BLaER1 treated with 17β-estradiol and CSF1 and Interleukin-3, amounts not matched to agents 10 nM and 100 nM (cell line): ENCODE results near the gene AGBL5.

ENCODE experiments used
- H3K27ac ChIP-seq, 11 experiments: shearing (Covaris generic); formaldehyde crosslinking; 2 replicates each; pipeline ENCODE4 v1.8.1; 2022
- H3K27me3 ChIP-seq, 11 experiments: shearing (Covaris generic); formaldehyde crosslinking; 2 replicates each; pipeline ENCODE4 v1.8.1; 2022
- H3K36me3 ChIP-seq, 11 experiments: shearing (Covaris generic); formaldehyde crosslinking; 2 replicates each; pipeline ENCODE4 v1.8.1; 2022
- H3K4me1 ChIP-seq, 10 experiments: shearing (Covaris generic); formaldehyde crosslinking; 2 replicates each; pipeline ENCODE4 v1.8.1; 2022
- H3K4me2 ChIP-seq, 11 experiments: shearing (Covaris generic); formaldehyde crosslinking; 2 replicates each; pipeline ENCODE4 v1.8.1; 2022
- H3K4me3 ChIP-seq, 10 experiments: shearing (Covaris generic); formaldehyde crosslinking; 2 replicates each; pipeline ENCODE4 v1.8.1; 2022
- H3K9ac ChIP-seq, 11 experiments: shearing (Covaris generic); formaldehyde crosslinking; 2 replicates each; pipeline ENCODE4 v1.8.1; 2022
- H3K9me3 ChIP-seq, 11 experiments: shearing (Covaris generic); formaldehyde crosslinking; replicated peaks in 1 of 11; 2 replicates each; pipeline ENCODE4 v1.8.1; 2022
- H4K20me1 ChIP-seq, 11 experiments: shearing (Covaris generic); formaldehyde crosslinking; 2 replicates each; pipeline ENCODE4 v1.8.1; 2022
- Cebpa-rat ChIP-seq, 11 experiments: shearing (Covaris generic); IDR thresholded peaks; 2 replicates each; pipeline ENCODE4 v1.8.1; 2022

The AGBL5 gene

DNA sequence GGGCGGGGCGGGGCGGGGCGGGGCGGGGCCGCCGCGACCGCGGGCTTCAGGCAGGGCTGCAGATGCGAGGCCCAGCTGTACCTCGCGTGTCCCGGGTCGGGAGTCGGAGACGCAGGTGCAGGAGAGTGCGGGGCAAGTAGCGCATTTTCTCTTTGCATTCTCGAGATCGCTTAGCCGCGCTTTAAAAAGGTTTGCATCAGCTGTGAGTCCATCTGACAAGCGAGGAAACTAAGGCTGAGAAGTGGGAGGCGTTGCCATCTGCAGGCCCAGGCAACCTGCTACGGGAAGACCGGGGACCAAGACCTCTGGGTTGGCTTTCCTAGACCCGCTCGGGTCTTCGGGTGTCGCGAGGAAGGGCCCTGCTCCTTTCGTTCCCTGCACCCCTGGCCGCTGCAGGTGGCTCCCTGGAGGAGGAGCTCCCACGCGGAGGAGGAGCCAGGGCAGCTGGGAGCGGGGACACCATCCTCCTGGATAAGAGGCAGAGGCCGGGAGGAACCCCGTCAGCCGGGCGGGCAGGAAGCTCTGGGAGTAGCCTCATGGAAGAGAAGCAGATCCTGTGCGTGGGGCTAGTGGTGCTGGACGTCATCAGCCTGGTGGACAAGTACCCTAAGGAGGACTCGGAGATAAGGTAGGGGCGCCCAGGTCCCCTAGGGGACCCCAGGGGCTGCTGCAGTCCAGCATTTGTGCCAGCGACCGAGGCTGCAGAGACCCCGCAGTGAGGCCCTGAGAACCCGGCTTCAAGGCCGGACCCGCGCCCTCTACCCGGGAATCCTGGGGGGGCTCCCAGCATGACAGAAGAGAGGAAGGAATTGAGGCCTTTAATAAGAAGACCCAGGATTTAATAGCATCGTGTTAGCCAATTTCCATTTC lies 35.5 kb downstream of the AGBL5 start, which contains the start of gene KHK:
Gene KHK, plus strand, starts transcription at position 49 of the 870 bp plus-strand sequence. Its CDS starts 488 bp downstream, at position 537.
- TF ChIP-seq Cebpa-rat (IDR thresholded peaks at IDR 0.05) = no peak
- Histone ChIP-seq H4K20me1 (peaks cover 0 to 51% (median 27%) of the 10 kb centered on the region in 11 experiments; a peak in 13 of 22 replicates), H3K4me1 (peaks cover 47 to 87% (median 76%) of the 10 kb centered on the region in 10 experiments), H3K9me3 (no peaks in the 10 kb centered on the region), H3K27me3 (no peaks in the 10 kb centered on the region), H3K9ac (peak within 1 kb of the TSS; percentile 71 to 89 (median 81)), H3K36me3 (peaks cover 22 to 35% (median 29%) of the 10 kb centered on the region in 11 experiments), H3K4me3 (peak within 1 kb of the TSS; percentile 60 to 73 (median 64)), H3K27ac (peak within 1 kb of the TSS; percentile 67 to 82 (median 76)), H3K4me2 (peak within 1 kb of the TSS; percentile 88 to 100 (median 99))

GRCh38 chr2:27087823-27088410 lies 36.4 kb downstream of the AGBL5 start:
- Histone ChIP-seq H3K36me3 (peaks cover 12 to 26% (median 19%) of the 10 kb centered on the region in 11 experiments), H3K27me3 (no peaks in the 10 kb centered on the region), H3K9ac (no peak overlapping the region), H3K4me2 (peak overlapping the region in 8 of 11 experiments; percentile 88 to 99 (median 95); a peak in 13 of 22 replicates), H4K20me1 (peaks cover 0 to 41% (median 23%) of the 10 kb centered on the region in 11 experiments; a peak in 13 of 22 replicates), H3K9me3 (no peaks in the 10 kb centered on the region), H3K4me1 (peaks cover 37 to 81% (median 67%) of the 10 kb centered on the region in 10 experiments), H3K27ac (no peak overlapping the region), H3K4me3 (no peak overlapping the region)
- no peak for TF ChIP-seq Cebpa-rat (IDR thresholded peaks at IDR 0.05)

DNA sequence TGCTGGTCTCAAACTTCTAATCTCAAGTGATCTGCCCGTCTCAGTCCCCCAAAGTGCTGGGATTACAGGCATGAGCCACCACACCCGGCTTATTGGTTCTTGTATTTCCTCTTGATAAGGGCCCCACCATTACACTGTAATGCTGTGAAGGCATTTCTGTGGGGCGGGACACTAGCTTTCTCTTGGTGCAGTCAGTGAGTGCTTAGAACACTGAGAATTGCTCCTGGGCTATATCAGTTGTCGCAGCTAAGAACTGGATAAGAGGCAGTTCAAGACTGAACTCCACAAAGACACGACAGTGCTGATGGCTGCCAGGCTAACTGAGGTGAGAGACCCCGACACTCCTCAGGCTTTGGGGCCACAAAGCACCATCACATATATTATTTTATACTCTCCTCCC lies 37.2 kb downstream of the AGBL5 start:
- Histone ChIP-seq H3K4me1 (peaks cover 30 to 76% (median 60%) of the 10 kb centered on the region in 10 experiments), H3K4me2 (peak overlapping the region in 5 of 11 experiments; percentile 11 to 99 (median 88); a peak in 4 of 22 replicates), H3K9ac (no peak overlapping the region), H4K20me1 (peaks cover 0 to 34% (median 16%) of the 10 kb centered on the region in 11 experiments; a peak in 12 of 22 replicates), H3K4me3 (no peak overlapping the region), H3K27ac (no peak overlapping the region), H3K36me3 (peaks cover 5 to 19% (median 12%) of the 10 kb centered on the region in 11 experiments; a peak in 17 of 22 replicates), H3K9me3 (no peaks in the 10 kb centered on the region), H3K27me3 (no peaks in the 10 kb centered on the region)
- no peak for TF ChIP-seq Cebpa-rat (IDR thresholded peaks at IDR 0.05)

- no peak for TF ChIP-seq Cebpa-rat (IDR thresholded peaks at IDR 0.05)
- Histone ChIP-seq H3K9ac (no peak overlapping the region), H3K9me3 (no peaks in the 10 kb centered on the region), H3K27ac (no peak overlapping the region), H3K4me3 (no peak overlapping the region), H3K36me3 (peaks cover 0 to 12% (median 6%) of the 10 kb centered on the region in 11 experiments; a peak in 13 of 22 replicates), H4K20me1 (peaks cover 0 to 27% (median 9%) of the 10 kb centered on the region in 11 experiments; a peak in 11 of 22 replicates), H3K27me3 (no peaks in the 10 kb centered on the region), H3K4me1 (peaks cover 23 to 69% (median 53%) of the 10 kb centered on the region in 10 experiments), H3K4me2 (peak overlapping the region in 8 of 11 experiments; percentile 34 to 99 (median 40); a peak in 13 of 22 replicates)
Observed at GRCh38 chr2:27089111-27089954, 37.9 kb downstream of the AGBL5 start.

DNA sequence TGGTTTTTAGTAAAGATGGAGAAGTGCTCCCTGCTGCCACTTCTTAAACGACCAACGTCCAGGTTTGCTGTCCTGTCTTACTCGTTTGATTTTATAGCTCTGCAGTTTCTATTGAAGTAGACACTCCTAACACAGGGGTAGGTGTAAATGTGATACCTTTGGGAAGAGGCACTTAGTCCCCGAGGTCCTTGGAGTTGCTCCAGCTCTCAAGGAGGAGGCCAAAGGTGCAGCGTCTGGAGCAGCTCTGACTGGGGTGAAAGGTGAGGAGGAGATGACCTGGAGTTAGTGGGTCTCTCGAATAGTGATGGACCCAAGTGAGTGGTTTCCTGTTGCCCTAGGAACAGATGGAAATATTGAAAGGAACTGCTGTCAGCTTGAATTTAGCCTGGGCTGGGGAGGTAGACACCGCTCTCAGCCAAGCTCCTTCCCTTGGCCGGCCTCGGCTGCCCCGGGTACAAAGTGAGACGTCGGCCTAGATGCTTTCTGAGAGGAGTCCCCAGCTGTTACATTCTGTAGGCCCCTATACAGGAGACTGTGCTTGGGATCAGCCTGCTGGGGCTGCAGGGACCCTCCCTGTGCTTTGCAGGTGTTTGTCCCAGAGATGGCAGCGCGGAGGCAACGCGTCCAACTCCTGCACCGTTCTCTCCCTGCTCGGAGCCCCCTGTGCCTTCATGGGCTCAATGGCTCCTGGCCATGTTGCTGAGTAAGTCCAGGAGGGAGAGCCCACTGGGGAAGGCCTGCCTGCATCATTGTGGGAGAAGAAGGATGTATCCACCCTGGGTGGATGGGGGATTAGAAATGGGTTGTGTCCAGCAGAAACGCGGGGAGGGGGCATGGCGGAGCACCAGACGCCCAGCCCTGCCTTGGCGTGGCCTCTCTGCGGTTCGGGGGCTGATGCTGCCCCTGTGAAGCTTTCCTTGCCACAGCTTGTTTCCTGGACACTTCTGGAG lies 40.6 kb downstream of the AGBL5 start:
- H3K9me3 ChIP-seq = no peaks in the 10 kb centered on the region
- no peak for TF ChIP-seq Cebpa-rat (IDR thresholded peaks at IDR 0.05)
- no peak overlapping the region for H3K4me2 ChIP-seq
- no peak overlapping the region for H3K27ac ChIP-seq
- no peak overlapping the region for H3K9ac ChIP-seq
- no peaks in the 10 kb centered on the region for H3K36me3 ChIP-seq
- H3K4me1 ChIP-seq = peaks cover 16 to 57% (median 42%) of the 10 kb centered on the region in 10 experiments
- peaks cover 0 to 5% (median 0%) of the 10 kb centered on the region in 11 experiments; a peak in 3 of 22 replicates for H4K20me1 ChIP-seq
- no peak overlapping the region for H3K4me3 ChIP-seq
- no peaks in the 10 kb centered on the region for H3K27me3 ChIP-seq

GRCh38 chr2:27092696-27093429 lies 41.4 kb downstream of the AGBL5 start:
- H3K27ac ChIP-seq = no peak overlapping the region
- no peak overlapping the region for H3K4me3 ChIP-seq
- H3K4me1 ChIP-seq = peaks cover 18 to 49% (median 35%) of the 10 kb centered on the region in 10 experiments
- no peaks in the 10 kb centered on the region for H4K20me1 ChIP-seq
- no peak overlapping the region for H3K9ac ChIP-seq
- no peaks in the 10 kb centered on the region for H3K36me3 ChIP-seq
- no peaks in the 10 kb centered on the region for H3K9me3 ChIP-seq
- no peaks in the 10 kb centered on the region for H3K27me3 ChIP-seq
- no peak for TF ChIP-seq Cebpa-rat (IDR thresholded peaks at IDR 0.05)
- no peak overlapping the region for H3K4me2 ChIP-seq
